Upper lobe of left lung (tissue), 4 donors: ENCODE results near the gene SBF2.

ENCODE experiments used
- EP300 ChIP-seq, 4 donors: sonication (generic); formaldehyde crosslinking; IDR thresholded peaks; one replicate each; pipeline ENCODE4 v1.5.1; 2017; ENCODE audit warnings: antibody characterized with exemption in 4 of 4, control low read depth in 2 of 4
- TF ChIP-seq, protein P1 (sequence below), 6 experiments: fragments of 450-650 bp in 4 of 6; fragments of 200-600 bp in 2 of 6; sonication (generic) in 2 of 6; IDR thresholded peaks; one replicate each; pipeline ENCODE4 v1.5.1; 2016 to 2019; ENCODE audit warnings: antibody characterized with exemption in 6 of 6

DNA sequence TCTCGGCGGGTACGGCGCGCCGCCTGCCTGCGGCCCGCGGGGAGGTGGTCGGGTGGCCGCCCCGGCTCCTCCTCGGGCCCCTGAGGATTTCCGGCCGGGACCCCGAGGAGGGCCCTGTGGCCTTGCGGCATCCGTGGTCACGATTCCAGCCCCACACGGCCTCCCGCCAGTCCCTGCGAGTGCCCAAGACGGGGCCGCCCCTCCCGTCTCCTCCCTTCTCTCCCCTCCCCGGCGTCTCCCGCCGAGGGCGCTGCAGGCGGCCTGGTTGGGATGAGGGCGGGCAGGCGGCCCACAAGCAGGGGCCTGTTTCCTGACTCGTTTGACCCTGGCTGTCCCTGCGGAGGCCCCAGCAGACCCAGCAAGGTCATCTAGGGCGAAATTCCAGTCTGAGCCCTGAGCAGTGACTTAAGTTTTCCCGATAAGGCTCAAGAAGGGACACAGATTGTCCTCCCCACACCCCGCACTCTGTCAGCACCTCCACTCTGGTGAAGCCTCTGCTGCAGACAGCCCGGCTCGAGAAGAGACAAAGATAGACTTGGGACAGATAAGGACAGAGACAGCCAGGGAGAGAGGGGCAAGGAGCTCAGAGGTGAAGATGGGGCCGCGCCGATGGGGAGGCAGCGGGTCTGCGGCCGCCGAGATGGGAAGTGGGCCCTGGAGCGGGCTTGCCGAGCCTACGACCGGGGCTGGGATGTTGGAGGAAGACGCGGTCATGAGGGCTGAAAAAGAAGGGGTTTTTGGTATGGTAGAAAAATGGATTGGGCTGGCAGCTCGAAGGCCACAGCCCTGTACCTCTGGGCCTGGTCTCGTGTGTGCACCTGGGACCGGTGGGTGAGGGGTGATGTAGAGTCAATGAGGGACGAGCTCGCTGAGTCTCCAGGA lies 535.1 kb downstream of the SBF2 start:
- TF ChIP-seq EP300 (IDR thresholded peaks at IDR 0.05) = no peak
- TF ChIP-seq, protein P1, sequence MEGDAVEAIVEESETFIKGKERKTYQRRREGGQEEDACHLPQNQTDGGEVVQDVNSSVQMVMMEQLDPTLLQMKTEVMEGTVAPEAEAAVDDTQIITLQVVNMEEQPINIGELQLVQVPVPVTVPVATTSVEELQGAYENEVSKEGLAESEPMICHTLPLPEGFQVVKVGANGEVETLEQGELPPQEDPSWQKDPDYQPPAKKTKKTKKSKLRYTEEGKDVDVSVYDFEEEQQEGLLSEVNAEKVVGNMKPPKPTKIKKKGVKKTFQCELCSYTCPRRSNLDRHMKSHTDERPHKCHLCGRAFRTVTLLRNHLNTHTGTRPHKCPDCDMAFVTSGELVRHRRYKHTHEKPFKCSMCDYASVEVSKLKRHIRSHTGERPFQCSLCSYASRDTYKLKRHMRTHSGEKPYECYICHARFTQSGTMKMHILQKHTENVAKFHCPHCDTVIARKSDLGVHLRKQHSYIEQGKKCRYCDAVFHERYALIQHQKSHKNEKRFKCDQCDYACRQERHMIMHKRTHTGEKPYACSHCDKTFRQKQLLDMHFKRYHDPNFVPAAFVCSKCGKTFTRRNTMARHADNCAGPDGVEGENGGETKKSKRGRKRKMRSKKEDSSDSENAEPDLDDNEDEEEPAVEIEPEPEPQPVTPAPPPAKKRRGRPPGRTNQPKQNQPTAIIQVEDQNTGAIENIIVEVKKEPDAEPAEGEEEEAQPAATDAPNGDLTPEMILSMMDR (IDR thresholded peaks at IDR 0.05) = peak in 1 of 6 experiments; percentile 14
